Endodermal cell (in vitro differentiated cells): Measurements from ENCODE around the gene ITIH5. TPM values are rescaled to one million over a fixed set of nuclear protein-coding genes. Genes with fewer than 3 reads are reported as not detected.

Experiments
- DNase-seq: peaks from one replicate; pipeline ENCODE4 v3.0.0-alpha.2; 2017
- H3K27ac ChIP-seq: 2 replicates; pipeline ENCODE4 v1.5.1; 2013; ENCODE audit warnings: mild to moderate bottlenecking, low read depth, low read length, moderate library complexity
- H3K27me3 ChIP-seq: 2 replicates; pipeline ENCODE4 v1.6.1; 2013; ENCODE audit warnings: mild to moderate bottlenecking, low read length, moderate library complexity; ENCODE audit not compliant: insufficient read depth, control insufficient read depth, poor library complexity, severe bottlenecking
- H3K36me3 ChIP-seq: 2 replicates; pipeline ENCODE4 v1.7.0; 2013; ENCODE audit warnings: mild to moderate bottlenecking, low read length, moderate library complexity; ENCODE audit not compliant: control insufficient read depth, insufficient read depth
- H3K4me1 ChIP-seq: one replicate; pipeline ENCODE4 v1.7.0; 2013; ENCODE audit warnings: low read length; ENCODE audit not compliant: control insufficient read depth, insufficient read depth
- H3K4me3 ChIP-seq: 2 replicates; pipeline ENCODE4 v1.5.1; 2013; ENCODE audit warnings: mild to moderate bottlenecking, low read length, moderate library complexity
- H3K9ac ChIP-seq: 2 replicates; pipeline ENCODE4 v1.6.1; 2013; ENCODE audit warnings: mild to moderate bottlenecking, low read length, moderate library complexity; ENCODE audit not compliant: poor library complexity, severe bottlenecking; ENCODE audit errors: extremely low read depth
- H3K9me3 ChIP-seq: 2 replicates; pipeline ENCODE4 v1.6.1; 2013; ENCODE audit warnings: mild to moderate bottlenecking, low read length, moderate library complexity; ENCODE audit not compliant: control insufficient read depth
- H3K27ac Mint-ChIP-seq: 2 replicates; pipeline ENCODE4 v1.8.0; 2020; ENCODE audit warnings: mixed read lengths
- H3K27me3 Mint-ChIP-seq: 2 replicates; pipeline ENCODE4 v1.8.0; 2021; ENCODE audit warnings: mild to moderate bottlenecking, mixed read lengths; ENCODE audit not compliant: insufficient read depth
- H3K36me3 Mint-ChIP-seq: 2 replicates; pipeline ENCODE4 v1.8.0; 2020; ENCODE audit warnings: low read depth, mixed read lengths
- H3K4me1 Mint-ChIP-seq: 2 replicates; pipeline ENCODE4 v1.8.0; 2020; ENCODE audit warnings: mixed read lengths
- H3K4me3 Mint-ChIP-seq: 2 replicates; pipeline ENCODE4 v1.8.0; 2020; ENCODE audit warnings: mild to moderate bottlenecking, moderate library complexity, mixed read lengths
- H3K9me3 Mint-ChIP-seq: 2 replicates; pipeline ENCODE4 v1.8.0; 2020; ENCODE audit warnings: mild to moderate bottlenecking, mixed read lengths
- CTCF ChIP-seq: fragments of 200-600 bp; sonication (generic); conservative IDR thresholded peaks from 2 replicates; pipeline ENCODE4 v1.5.0; 2021; ENCODE audit warnings: antibody characterized with exemption, mild to moderate bottlenecking
- WGBS, 2 experiments: methylation state at CpG; one replicate each; pipeline versions ENCODE4 v1.1.5 to v1.1.7; 2013; ENCODE audit warnings: missing lambda C conversion rate in 2 of 2, mixed read lengths in 1 of 2; ENCODE audit not compliant: insufficient coverage in 1 of 2, insufficient read length in 1 of 2; 5-methylcytosine and 5-hydroxymethylcytosine counted together
- total RNA-seq, 2 donors: library from RNA; stranded (reverse); fragmentation: NEBNext Ultra II Directional in 1 of 2; extraction: Animal tissue kit (Norgen Biotek cat#: 25700) in 1 of 2; gene quantifications; 2 replicates in 1 of 2; 3 replicates in 1 of 2; pipeline ENCODE4 v1.2.1, GENCODE V29; 2021

The ITIH5 gene
- total RNA-seq, 2 donors from 2014 or later, result 2.9 to 5.3 TPM

GRCh38 chr10:7593905-7594304, 72.9 kb downstream of the ITIH5 start:
- H3K4me1 Mint-ChIP-seq, result peaks cover 3% of the 10 kb centered on the region
- H3K27ac Mint-ChIP-seq, result no peak overlapping the region
- DNase-seq, result no peak
- Histone ChIP-seq H3K4me3 (no peak overlapping the region), H3K9ac (no peak overlapping the region), H3K27ac (no peak overlapping the region), H3K9me3 (no peaks in the 10 kb centered on the region), H3K27me3 (no peaks in the 10 kb centered on the region), H3K36me3 (no peaks in the 10 kb centered on the region), H3K4me1 (no peaks in the 10 kb centered on the region)
- H3K4me3 Mint-ChIP-seq, result no peak overlapping the region
- H3K36me3 Mint-ChIP-seq, result no peaks in the 10 kb centered on the region
- WGBS, 2 experiments, result 91% methylated on average over 4 of the region's 4 CpGs
- no peaks in the 10 kb centered on the region for H3K9me3 Mint-ChIP-seq
- no peak for TF ChIP-seq CTCF
- H3K27me3 Mint-ChIP-seq, result no peaks in the 10 kb centered on the region

- no peak overlapping the region for H3K9ac ChIP-seq
- no peak overlapping the region for H3K4me3 ChIP-seq
- WGBS, 2 experiments, result 78 to 91% methylated on average over 4 of the region's 4 CpGs
- H3K36me3 ChIP-seq, result no peaks in the 10 kb centered on the region
- no peaks in the 10 kb centered on the region for H3K9me3 ChIP-seq
- no peak for DNase-seq
- peaks cover 3% of the 10 kb centered on the region for H3K4me1 Mint-ChIP-seq
- no peaks in the 10 kb centered on the region for H3K4me1 ChIP-seq
- no peak overlapping the region for H3K27ac ChIP-seq
- TF ChIP-seq CTCF, result no peak
- no peak overlapping the region for H3K27ac Mint-ChIP-seq
- H3K4me3 Mint-ChIP-seq, result no peak overlapping the region
- H3K9me3 Mint-ChIP-seq, result no peaks in the 10 kb centered on the region
- H3K36me3 Mint-ChIP-seq, result no peaks in the 10 kb centered on the region
- no peaks in the 10 kb centered on the region for H3K27me3 Mint-ChIP-seq
- H3K27me3 ChIP-seq, result no peaks in the 10 kb centered on the region
These were observed 73.7 kb downstream of the ITIH5 start for GRCh38 chr10:7593063-7593462.

- H3K27ac Mint-ChIP-seq, result no peak overlapping the region
- no peaks in the 10 kb centered on the region for H3K9me3 ChIP-seq
- DNase-seq, result no peak
These were observed 74.1 kb downstream of the ITIH5 start for GRCh38 chr10:7592627-7593026.

More at GRCh38 chr10:7592627-7593026, 74.1 kb downstream of the ITIH5 start:
- Mint-ChIP-seq H3K9me3 (no peaks in the 10 kb centered on the region), H3K27me3 (no peaks in the 10 kb centered on the region), H3K4me1 (peaks cover 3% of the 10 kb centered on the region), H3K36me3 (no peaks in the 10 kb centered on the region), H3K4me3 (no peak overlapping the region)
- no peaks in the 10 kb centered on the region for H3K36me3 ChIP-seq
- H3K27ac ChIP-seq, result no peak overlapping the region
- H3K4me1 ChIP-seq, result no peaks in the 10 kb centered on the region
- no peaks in the 10 kb centered on the region for H3K27me3 ChIP-seq
- H3K4me3 ChIP-seq, result no peak overlapping the region
- WGBS, 2 experiments, result 95 to 100% methylated on average over 5 of the region's 5 CpGs
- TF ChIP-seq CTCF, result no peak
- H3K9ac ChIP-seq, result no peak overlapping the region
